ENCODE data around the gene DBN1. TPM values are rescaled to one million over a fixed set of nuclear protein-coding genes. Genes with fewer than 3 reads are reported as not detected.
A peak's percentile ranks its signal among the peaks of the same experiment; 100 is the strongest.

Gene DBN1
- total and polyA plus RNA-seq, 3 experiments from 2014 or later = 28.1 to 50.5 (median 47.9) TPM

DNA sequence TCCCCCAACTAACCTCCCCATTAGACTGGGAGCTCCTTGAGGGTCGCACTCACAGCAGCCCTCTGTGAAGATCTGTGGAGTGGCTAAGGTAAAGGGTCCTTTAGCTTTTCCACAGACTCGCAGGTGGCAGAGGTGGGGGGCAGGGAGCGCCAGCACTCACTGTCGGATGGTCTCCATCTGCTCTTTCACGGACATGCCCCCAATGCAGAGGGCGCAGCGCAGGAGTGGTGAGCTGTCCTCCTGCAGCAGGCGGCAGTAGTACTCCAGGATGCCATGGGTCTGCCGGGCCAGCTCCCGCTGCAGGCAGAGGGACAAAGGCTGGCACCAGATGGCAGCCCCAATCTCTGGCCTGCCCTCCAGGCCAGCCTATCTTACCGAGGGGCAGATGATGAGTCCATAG lies 41.1 kb upstream of the DBN1 start:
- Histone ChIP-seq H3K4me1 (ENCODE audit: insufficient read depth, low read length) (peaks cover 19% of the 10 kb centered on the region), H3K27me3 (ENCODE audit: insufficient read depth, low read length, poor library complexity, severe bottlenecking) (no peaks in the 10 kb centered on the region), H3K36me3 (ENCODE audit: insufficient read depth, low read length) (peaks cover 23% of the 10 kb centered on the region), H3K4me3 (ENCODE audit: low read length) (no peak overlapping the region), H3K27ac (ENCODE audit: low read depth, low read length) (no peak overlapping the region), H3K9me3 (ENCODE audit: low read length) (no peaks in the 10 kb centered on the region)
- CTCF ChIA-PET = interaction anchor here (0.9 to 1.0 kb wide), 2 partner anchors 13 to 111 kb away, joined by 3 read pairs; no protein-coding TSS in a partner anchor
- H3K4me1 Mint-ChIP-seq = peaks cover 31 to 44% (median 34%) of the 10 kb centered on the region in 3 donors
- peak overlapping the region in 5 of 7 donors; percentile 13 to 100 (median 93) for H3K4me3 Mint-ChIP-seq
- no peaks in the 10 kb centered on the region for H3K9me3 Mint-ChIP-seq
- DNase-seq = no peak
- POLR2A ChIA-PET = no interaction called here
- peak overlapping the region in 2 of 8 donors; percentile 12 to 60 for H3K27ac Mint-ChIP-seq
- H3K27me3 Mint-ChIP-seq = no peaks in the 10 kb centered on the region
- H3K36me3 Mint-ChIP-seq = peaks cover 5 to 65% (median 7%) of the 10 kb centered on the region in 3 donors

DNA sequence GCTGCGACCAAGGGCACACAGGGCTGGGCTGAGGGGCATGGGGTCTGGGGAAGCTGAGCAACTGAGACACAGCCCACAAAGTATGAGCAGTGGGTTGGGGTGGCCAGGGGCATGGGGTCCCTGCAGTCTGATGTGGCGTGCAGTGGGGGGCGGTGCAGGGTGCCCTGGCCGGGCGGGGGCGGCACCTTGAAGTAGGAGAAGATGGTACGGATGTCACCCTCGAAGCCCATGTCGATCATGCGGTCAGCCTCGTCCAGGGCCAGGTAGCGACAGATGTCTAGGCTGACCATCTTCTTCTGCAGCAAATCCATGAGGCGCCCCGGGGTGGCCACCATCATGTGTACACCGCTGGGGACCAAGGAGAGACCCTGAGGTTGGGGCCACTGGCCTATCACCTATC lies 40.1 kb upstream of the DBN1 start:
- Histone ChIP-seq H3K27me3 (ENCODE audit: insufficient read depth, low read length, poor library complexity, severe bottlenecking) (no peaks in the 10 kb centered on the region), H3K4me3 (ENCODE audit: low read length) (no peak overlapping the region), H3K27ac (ENCODE audit: low read depth, low read length) (no peak overlapping the region), H3K36me3 (ENCODE audit: insufficient read depth, low read length) (peaks cover 23% of the 10 kb centered on the region), H3K9me3 (ENCODE audit: low read length) (no peaks in the 10 kb centered on the region), H3K4me1 (ENCODE audit: insufficient read depth, low read length) (peaks cover 10% of the 10 kb centered on the region)
- POLR2A ChIA-PET = no interaction called here
- no peaks in the 10 kb centered on the region for H3K27me3 Mint-ChIP-seq
- H3K9me3 Mint-ChIP-seq = no peaks in the 10 kb centered on the region
- CTCF ChIA-PET = interaction anchor here (1.0 kb wide), 1 partner anchor 12 kb away, joined by 3 read pairs; no protein-coding TSS in a partner anchor
- H3K4me1 Mint-ChIP-seq = peaks cover 27 to 36% (median 27%) of the 10 kb centered on the region in 3 donors
- H3K27ac Mint-ChIP-seq = no peak overlapping the region
- H3K4me3 Mint-ChIP-seq = peak overlapping the region in 2 of 7 donors; percentile 40 to 88
- DNase-seq = no peak
- peaks cover 5 to 64% (median 7%) of the 10 kb centered on the region in 3 donors for H3K36me3 Mint-ChIP-seq

DNA sequence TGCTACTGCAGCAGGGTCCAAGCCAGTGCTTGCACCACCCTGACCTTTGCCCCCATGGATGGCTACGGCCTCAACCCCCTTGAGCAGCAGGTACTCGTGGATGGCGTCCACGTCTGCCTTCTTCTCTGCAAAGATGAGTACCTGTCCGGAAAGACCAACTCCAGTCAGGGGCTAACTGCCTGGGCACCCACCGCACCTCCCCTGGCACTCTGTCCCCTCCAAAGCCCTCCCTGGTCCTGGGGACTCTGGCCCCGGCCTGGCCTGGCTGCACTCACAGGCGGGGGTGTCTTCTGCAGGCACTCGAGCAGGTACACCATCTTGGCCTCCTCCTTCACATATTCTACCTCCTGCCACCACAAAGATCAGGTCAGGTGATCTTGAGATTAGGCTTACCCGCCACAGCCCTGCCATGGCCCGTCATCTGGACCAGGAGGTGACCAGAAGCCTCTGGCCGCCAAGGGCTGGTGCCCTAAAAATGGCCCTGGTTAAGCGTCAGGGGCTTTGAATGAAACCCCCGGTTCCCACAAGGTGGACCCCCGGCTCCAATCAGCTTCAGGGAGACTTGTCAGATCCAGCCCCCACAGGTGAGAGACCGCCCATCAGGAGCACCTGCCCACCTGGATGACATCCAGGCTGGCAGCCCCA lies 39.4 kb upstream of the DBN1 start:
- H3K36me3 Mint-ChIP-seq = peaks cover 5 to 64% (median 7%) of the 10 kb centered on the region in 3 donors
- no peaks in the 10 kb centered on the region for H3K27me3 ChIP-seq (ENCODE audit: insufficient read depth, low read length, poor library complexity, severe bottlenecking)
- no peak for DNase-seq
- peak overlapping the region in 1 of 7 donors; percentile 88 for H3K4me3 Mint-ChIP-seq
- H3K27ac ChIP-seq (ENCODE audit: low read depth, low read length) = no peak overlapping the region
- POLR2A ChIA-PET = no interaction called here
- CTCF ChIA-PET = no interaction called here
- no peaks in the 10 kb centered on the region for H3K9me3 ChIP-seq (ENCODE audit: low read length)
- peaks cover 27 to 36% (median 27%) of the 10 kb centered on the region in 3 donors for H3K4me1 Mint-ChIP-seq
- H3K4me3 ChIP-seq (ENCODE audit: low read length) = no peak overlapping the region
- H3K9me3 Mint-ChIP-seq = no peaks in the 10 kb centered on the region
- H3K36me3 ChIP-seq (ENCODE audit: insufficient read depth, low read length) = peaks cover 23% of the 10 kb centered on the region
- peaks cover 10% of the 10 kb centered on the region for H3K4me1 ChIP-seq (ENCODE audit: insufficient read depth, low read length)
- no peaks in the 10 kb centered on the region for H3K27me3 Mint-ChIP-seq
- no peak overlapping the region for H3K27ac Mint-ChIP-seq

DNA sequence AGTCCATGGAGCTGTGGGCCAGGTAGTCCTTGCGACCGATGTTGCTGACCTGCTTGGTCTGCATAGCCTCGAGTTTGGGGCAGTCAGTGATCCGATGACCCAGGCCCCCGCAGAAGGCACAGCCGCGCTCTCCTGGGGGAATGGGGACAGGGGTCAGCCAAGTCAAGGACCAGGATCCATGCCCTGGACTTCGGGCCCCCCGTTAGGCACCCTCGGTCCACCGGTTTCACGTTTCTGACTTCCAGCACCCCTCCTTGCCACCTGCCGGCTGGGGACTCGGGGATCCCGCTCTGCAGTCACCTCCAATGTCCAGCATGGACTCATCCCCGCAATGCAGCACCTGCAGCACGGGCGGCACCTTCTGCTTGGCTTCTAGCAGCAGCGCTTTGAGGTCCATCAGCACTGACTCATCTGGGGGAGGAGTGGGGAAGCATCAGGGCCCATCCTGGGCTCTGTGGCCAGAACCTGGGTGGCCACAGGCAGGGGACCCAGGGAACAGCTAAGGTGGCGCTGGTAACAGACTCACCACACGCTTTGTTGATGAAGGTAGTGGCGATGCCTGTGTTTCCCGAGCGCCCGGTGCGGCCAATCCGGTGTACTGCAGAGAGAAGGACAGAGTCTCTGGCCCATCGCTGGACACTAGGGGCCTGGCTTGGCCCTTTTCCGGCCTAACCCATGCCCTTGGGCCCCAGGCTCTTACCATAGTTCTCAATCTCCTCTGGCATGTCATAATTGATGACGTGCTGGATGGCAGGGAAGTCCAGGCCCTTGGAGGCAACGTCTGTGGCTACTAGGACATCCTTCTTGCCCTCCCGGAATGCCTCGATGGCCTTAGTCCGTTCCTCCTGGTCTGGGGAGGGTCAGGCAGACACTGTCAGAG lies 38.6 kb upstream of the DBN1 start:
- H3K9me3 Mint-ChIP-seq = no peaks in the 10 kb centered on the region
- ChIA-PET POLR2A (no interaction called here), CTCF (interaction anchor here (1.1 to 1.6 kb wide), 3 partner anchors 11 to 123 kb away, joined by 3 to 6 read pairs (median 3); no protein-coding TSS in a partner anchor)
- DNase-seq = peak in 1 of 5 donors; percentile 44
- Histone ChIP-seq H3K4me3 (ENCODE audit: low read length) (no peak overlapping the region), H3K27ac (ENCODE audit: low read depth, low read length) (no peak overlapping the region), H3K36me3 (ENCODE audit: insufficient read depth, low read length) (peaks cover 23% of the 10 kb centered on the region), H3K4me1 (ENCODE audit: insufficient read depth, low read length) (peaks cover 10% of the 10 kb centered on the region), H3K27me3 (ENCODE audit: insufficient read depth, low read length, poor library complexity, severe bottlenecking) (no peaks in the 10 kb centered on the region), H3K9me3 (ENCODE audit: low read length) (no peaks in the 10 kb centered on the region)
- H3K27me3 Mint-ChIP-seq = no peaks in the 10 kb centered on the region
- peaks cover 21 to 31% (median 24%) of the 10 kb centered on the region in 3 donors for H3K4me1 Mint-ChIP-seq
- H3K36me3 Mint-ChIP-seq = peaks cover 5 to 64% (median 7%) of the 10 kb centered on the region in 3 donors
- peak overlapping the region in 1 of 7 donors; percentile 58 for H3K4me3 Mint-ChIP-seq
- no peak overlapping the region for H3K27ac Mint-ChIP-seq

DNA sequence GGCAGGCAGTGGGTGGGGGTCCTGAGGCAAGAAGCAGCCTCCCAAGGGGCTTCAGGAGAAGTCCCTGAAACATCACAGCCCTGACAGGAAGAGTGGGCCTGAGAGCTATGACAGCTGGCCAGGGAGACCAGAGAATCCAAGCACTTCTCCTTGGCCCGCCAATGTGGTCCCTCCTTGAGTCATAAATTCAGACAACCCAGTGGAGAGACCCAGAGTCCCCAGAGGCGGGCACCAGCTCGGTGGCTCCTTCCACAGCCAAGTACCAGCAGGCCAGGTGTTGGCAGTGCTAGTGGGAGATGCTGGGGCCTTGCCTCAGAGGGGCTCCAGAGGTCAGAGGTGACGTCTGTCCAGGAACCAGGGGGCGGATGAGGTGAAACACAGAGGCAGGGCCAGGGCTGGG lies 37.7 kb upstream of the DBN1 start:
- no peaks in the 10 kb centered on the region for H3K27me3 ChIP-seq (ENCODE audit: insufficient read depth, low read length, poor library complexity, severe bottlenecking)
- H3K4me1 Mint-ChIP-seq = peaks cover 13 to 24% (median 17%) of the 10 kb centered on the region in 3 donors
- no peak overlapping the region for H3K4me3 ChIP-seq (ENCODE audit: low read length)
- CTCF ChIA-PET = interaction anchor here (1.1 to 1.6 kb wide), 3 partner anchors 10 to 122 kb away, joined by 3 to 6 read pairs (median 3); no protein-coding TSS in a partner anchor
- H3K27me3 Mint-ChIP-seq = no peaks in the 10 kb centered on the region
- no peaks in the 10 kb centered on the region for H3K9me3 ChIP-seq (ENCODE audit: low read length)
- H3K36me3 Mint-ChIP-seq = peaks cover 3 to 57% (median 7%) of the 10 kb centered on the region in 3 donors
- H3K27ac Mint-ChIP-seq = peak overlapping the region in 1 of 8 donors; percentile 4
- H3K4me3 Mint-ChIP-seq = peak overlapping the region in 1 of 7 donors; percentile 58
- peaks cover 23% of the 10 kb centered on the region for H3K36me3 ChIP-seq (ENCODE audit: insufficient read depth, low read length)
- DNase-seq = peak in 1 of 5 donors; percentile 41
- POLR2A ChIA-PET = no interaction called here
- H3K9me3 Mint-ChIP-seq = no peaks in the 10 kb centered on the region
- H3K4me1 ChIP-seq (ENCODE audit: insufficient read depth, low read length) = peaks cover 8% of the 10 kb centered on the region
- no peak overlapping the region for H3K27ac ChIP-seq (ENCODE audit: low read depth, low read length)

DNA sequence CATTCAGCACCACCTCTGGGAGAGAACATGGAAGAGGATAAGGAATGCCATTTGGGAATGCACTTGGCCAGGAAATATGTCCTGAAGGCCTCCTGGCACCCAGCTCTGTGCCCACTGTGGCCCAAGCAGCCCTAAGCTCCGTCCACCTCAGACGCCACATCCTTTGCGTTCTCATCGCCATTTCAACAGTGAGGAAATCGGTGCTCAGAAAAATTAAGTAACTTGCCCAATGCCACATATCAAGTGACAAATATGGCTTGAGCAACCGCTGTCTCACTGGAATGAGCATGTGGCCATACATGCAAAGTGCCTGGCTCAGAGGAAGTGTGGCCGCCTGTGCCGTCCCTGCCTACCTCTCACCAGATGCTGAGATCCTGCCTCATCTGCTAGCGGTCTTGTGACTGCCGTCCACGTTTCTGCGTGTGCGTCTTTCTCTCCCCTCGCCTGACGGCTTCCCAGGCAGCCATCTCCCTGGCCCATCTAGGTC lies 37.2 kb upstream of the DBN1 start:
- Mint-ChIP-seq H3K4me3 (no peak overlapping the region), H3K36me3 (peaks cover 2 to 53% (median 7%) of the 10 kb centered on the region in 3 donors), H3K9me3 (no peaks in the 10 kb centered on the region), H3K4me1 (peaks cover 7 to 18% (median 12%) of the 10 kb centered on the region in 3 donors), H3K27me3 (no peaks in the 10 kb centered on the region), H3K27ac (peak overlapping the region in 2 of 8 donors; percentile 4 to 72)
- no peaks in the 10 kb centered on the region for H3K9me3 ChIP-seq (ENCODE audit: low read length)
- ChIA-PET CTCF (interaction anchor here (1.6 kb wide), 1 partner anchor 10 kb away, joined by 6 read pairs; no protein-coding TSS in a partner anchor), POLR2A (interaction anchor here (0.5 kb wide), 1 partner anchor 88 kb away, joined by 4 read pairs; no protein-coding TSS in a partner anchor)
- H3K4me3 ChIP-seq (ENCODE audit: low read length) = no peak overlapping the region
- peak in 1 of 5 donors; percentile 41 for DNase-seq
- H3K27me3 ChIP-seq (ENCODE audit: insufficient read depth, low read length, poor library complexity, severe bottlenecking) = no peaks in the 10 kb centered on the region
- H3K27ac ChIP-seq (ENCODE audit: low read depth, low read length) = no peak overlapping the region
- H3K4me1 ChIP-seq (ENCODE audit: insufficient read depth, low read length) = peaks cover 3% of the 10 kb centered on the region
- peaks cover 23% of the 10 kb centered on the region for H3K36me3 ChIP-seq (ENCODE audit: insufficient read depth, low read length)

DNA sequence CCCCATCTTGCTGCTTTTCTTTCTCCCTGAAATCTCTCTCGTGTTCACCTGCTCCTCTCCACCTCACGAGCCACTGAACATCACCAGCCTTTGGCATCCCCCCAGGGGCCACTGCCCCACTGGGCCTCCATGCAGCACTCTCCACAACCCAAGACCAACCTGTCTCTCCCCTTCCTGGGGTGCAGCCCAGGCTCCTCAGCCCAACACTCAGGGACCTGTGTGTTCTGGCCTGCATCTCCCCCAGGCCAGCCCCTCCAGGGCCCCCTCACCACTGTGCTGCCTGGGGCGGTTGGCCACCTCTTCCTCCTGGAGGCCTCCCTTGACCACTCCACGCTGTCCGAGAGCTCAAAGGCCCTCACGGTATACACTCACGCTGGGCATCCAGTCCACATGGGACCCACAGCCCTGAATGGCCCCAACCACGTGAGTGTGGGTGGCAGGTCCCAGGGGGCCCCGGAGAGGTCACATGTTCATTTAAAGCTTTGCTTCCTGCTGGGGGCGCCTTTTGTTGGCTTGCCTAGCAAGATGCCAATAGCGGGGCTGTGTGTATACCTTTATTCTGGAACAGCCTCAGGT lies 36.6 kb upstream of the DBN1 start:
- Mint-ChIP-seq H3K4me1 (peaks cover 2 to 13% (median 7%) of the 10 kb centered on the region in 3 donors), H3K27me3 (no peaks in the 10 kb centered on the region), H3K27ac (peak overlapping the region in 1 of 8 donors; percentile 43), H3K9me3 (no peaks in the 10 kb centered on the region), H3K4me3 (no peak overlapping the region), H3K36me3 (peaks cover 0 to 47% (median 4%) of the 10 kb centered on the region in 3 donors)
- CTCF ChIA-PET = interaction anchor here (1.6 kb wide), 1 partner anchor 9 kb away, joined by 6 read pairs; no protein-coding TSS in a partner anchor
- H3K27ac ChIP-seq (ENCODE audit: low read depth, low read length) = peak overlapping the region; percentile 24
- H3K27me3 ChIP-seq (ENCODE audit: insufficient read depth, low read length, poor library complexity, severe bottlenecking) = no peaks in the 10 kb centered on the region
- H3K36me3 ChIP-seq (ENCODE audit: insufficient read depth, low read length) = peaks cover 23% of the 10 kb centered on the region
- POLR2A ChIA-PET = interaction anchor here (0.5 kb wide), 1 partner anchor 88 kb away, joined by 4 read pairs; no protein-coding TSS in a partner anchor
- no peaks in the 10 kb centered on the region for H3K4me1 ChIP-seq (ENCODE audit: insufficient read depth, low read length)
- no peak overlapping the region for H3K4me3 ChIP-seq (ENCODE audit: low read length)
- no peak for DNase-seq
- no peaks in the 10 kb centered on the region for H3K9me3 ChIP-seq (ENCODE audit: low read length)

Measured in CD8-positive, alpha-beta memory T cell (primary cell).